Lower lobe of right lung (tissue), 2 donors: ENCODE data around the gene PCDHGA1. TPM values are rescaled to one million over a fixed set of nuclear protein-coding genes. Genes with fewer than 3 reads are reported as not detected.
"Not testable (repeated sequence)": the region's sequence is repeated elsewhere in the genome, so short reads cannot be mapped to it uniquely, and the experiment has no call there.

Source experiments
- ATAC-seq, 2 donors: fragments of 200-7000 bp; cut with Tn5 transposase; one replicate each; pipeline ENCODE4 v1.9.1; 2020 to 2022; ENCODE audit warnings: mild to moderate bottlenecking in 2 of 2, moderate library complexity in 2 of 2
- DNase-seq: peaks from one replicate; pipeline ENCODE4 v3.0.0-alpha.2; 2020
- H3K27ac ChIP-seq: fragments of 200-600 bp; one replicate; pipeline ENCODE4 v1.8.0; 2022
- H3K27me3 ChIP-seq: fragments of 200-600 bp; one replicate; pipeline ENCODE4 v1.8.0; 2022; ENCODE audit warnings: low read depth
- H3K36me3 ChIP-seq: fragments of 200-600 bp; one replicate; pipeline ENCODE4 v1.8.0; 2022; ENCODE audit warnings: mild to moderate bottlenecking
- H3K4me1 ChIP-seq: fragments of 200-600 bp; one replicate; pipeline ENCODE4 v1.8.0; 2022
- H3K4me3 ChIP-seq: fragments of 200-600 bp; one replicate; pipeline ENCODE4 v1.8.0; 2022; ENCODE audit warnings: mild to moderate bottlenecking
- H3K9me3 ChIP-seq: fragments of 200-600 bp; one replicate; pipeline ENCODE4 v1.8.0; 2022
- CTCF ChIP-seq: fragments of 200-600 bp; IDR thresholded peaks from one replicate; pipeline ENCODE4 v1.8.0; 2022; ENCODE audit warnings: antibody characterized with exemption, mild to moderate bottlenecking
- intact Hi-C: fragments of 100-400 bp; cut with DNase I; formaldehyde crosslinking; loops from one replicate; pipeline ENCODE4 v1.11.0; 2022
- total RNA-seq: library from RNA; stranded (reverse); fragmentation: NEBNext Ultra II Directional; extraction: Animal tissue kit (Norgen Biotek cat#: 25700); gene quantifications from one replicate; pipeline ENCODE4 v1.2.1, GENCODE V29; 2021
- donor health status: DM: no; HTN: yes; CAD: no; lungs with severe emphysema.

Gene PCDHGA1
- total RNA-seq, 1 donor from 2014 or later = 0.53 TPM

- intact Hi-C loops = no loop called here
- ATAC-seq (no peak), DNase-seq (no peak)
- no peak overlapping the region for H3K27ac ChIP-seq
- peaks cover 6% of the 10 kb centered on the region for H3K27me3 ChIP-seq
- peaks cover 59% of the 10 kb centered on the region for H3K9me3 ChIP-seq
- H3K36me3 ChIP-seq = no peaks in the 10 kb centered on the region
- TF ChIP-seq CTCF = no peak
- no peaks in the 10 kb centered on the region for H3K4me1 ChIP-seq
- H3K4me3 ChIP-seq = peak overlapping the region; percentile 22
Measured at GRCh38 chr5:141343953-141344463, 13.7 kb downstream of the PCDHGA1 start.

- H3K9me3 ChIP-seq = peaks cover 56% of the 10 kb centered on the region
- intact Hi-C loops = no loop called here
- DNase-seq (no peak), ATAC-seq (no peak)
- H3K36me3 ChIP-seq = no peaks in the 10 kb centered on the region
- H3K27me3 ChIP-seq = peaks cover 7% of the 10 kb centered on the region
- no peak for TF ChIP-seq CTCF
- no peak overlapping the region for H3K4me3 ChIP-seq
- no peaks in the 10 kb centered on the region for H3K4me1 ChIP-seq
- no peak overlapping the region for H3K27ac ChIP-seq
Measured at GRCh38 chr5:141345327-141345726, 15.0 kb downstream of the PCDHGA1 start.

- H3K27ac ChIP-seq, H3K27me3 ChIP-seq, intact Hi-C loops, ATAC-seq, H3K36me3 ChIP-seq, H3K4me3 ChIP-seq, DNase-seq, H3K4me1 ChIP-seq: not testable (repeated sequence)
- peaks cover 58% of the 10 kb centered on the region for H3K9me3 ChIP-seq
Measured at GRCh38 chr5:141346017-141346416, 15.7 kb downstream of the PCDHGA1 start.

GRCh38 chr5:141349917-141350619, 19.8 kb downstream of the PCDHGA1 start, which contains the start of gene PCDHGB1:
TSS of gene PCDHGB1 (plus strand) at chr5:141350099. CDS start at chr5:141350261, 162 bp downstream.
- peaks cover 51% of the 10 kb centered on the region for H3K9me3 ChIP-seq
- peaks cover 22% of the 10 kb centered on the region for H3K27me3 ChIP-seq
- H3K27ac ChIP-seq = no peak within 1 kb of the TSS
- no peak for DNase-seq
- ATAC-seq = peak in 1 of 2 donors; percentile 44
- no peaks in the 10 kb centered on the region for H3K36me3 ChIP-seq
- intact Hi-C loops = no loop called here
- H3K4me1 ChIP-seq = no peaks in the 10 kb centered on the region
- peak within 1 kb of the TSS; percentile 23 for H3K4me3 ChIP-seq
- peak; percentile 36 for TF ChIP-seq CTCF

GRCh38 chr5:141351591-141351990, 21.3 kb downstream of the PCDHGA1 start:
- Histone ChIP-seq H3K27ac (no peak overlapping the region), H3K9me3 (peaks cover 57% of the 10 kb centered on the region), H3K4me1 (no peaks in the 10 kb centered on the region), H3K4me3 (no peak overlapping the region), H3K27me3 (peaks cover 22% of the 10 kb centered on the region), H3K36me3 (no peaks in the 10 kb centered on the region)
- no peak for ATAC-seq
- TF ChIP-seq CTCF = no peak
- intact Hi-C loops = no loop called here
- no peak for DNase-seq

- TF ChIP-seq CTCF = peak; percentile 40
- intact Hi-C loops = no loop called here
- Histone ChIP-seq H3K27me3 (peaks cover 18% of the 10 kb centered on the region), H3K4me1 (no peaks in the 10 kb centered on the region), H3K9me3 (peaks cover 60% of the 10 kb centered on the region), H3K36me3 (no peaks in the 10 kb centered on the region), H3K4me3 (peak within 1 kb of the TSS; percentile 39), H3K27ac (no peak within 1 kb of the TSS)
- no peak for ATAC-seq
- no peak for DNase-seq
Measured at GRCh38 chr5:141354900-141355469, 24.7 kb downstream of the PCDHGA1 start, which contains the start of gene PCDHGA4. TSS of gene PCDHGA4 (plus strand) at chr5:141355021. CDS start at chr5:141355108, 87 bp downstream.
